ENCODE measurements around the gene FAM204A.

Gene FAM204A

DNA sequence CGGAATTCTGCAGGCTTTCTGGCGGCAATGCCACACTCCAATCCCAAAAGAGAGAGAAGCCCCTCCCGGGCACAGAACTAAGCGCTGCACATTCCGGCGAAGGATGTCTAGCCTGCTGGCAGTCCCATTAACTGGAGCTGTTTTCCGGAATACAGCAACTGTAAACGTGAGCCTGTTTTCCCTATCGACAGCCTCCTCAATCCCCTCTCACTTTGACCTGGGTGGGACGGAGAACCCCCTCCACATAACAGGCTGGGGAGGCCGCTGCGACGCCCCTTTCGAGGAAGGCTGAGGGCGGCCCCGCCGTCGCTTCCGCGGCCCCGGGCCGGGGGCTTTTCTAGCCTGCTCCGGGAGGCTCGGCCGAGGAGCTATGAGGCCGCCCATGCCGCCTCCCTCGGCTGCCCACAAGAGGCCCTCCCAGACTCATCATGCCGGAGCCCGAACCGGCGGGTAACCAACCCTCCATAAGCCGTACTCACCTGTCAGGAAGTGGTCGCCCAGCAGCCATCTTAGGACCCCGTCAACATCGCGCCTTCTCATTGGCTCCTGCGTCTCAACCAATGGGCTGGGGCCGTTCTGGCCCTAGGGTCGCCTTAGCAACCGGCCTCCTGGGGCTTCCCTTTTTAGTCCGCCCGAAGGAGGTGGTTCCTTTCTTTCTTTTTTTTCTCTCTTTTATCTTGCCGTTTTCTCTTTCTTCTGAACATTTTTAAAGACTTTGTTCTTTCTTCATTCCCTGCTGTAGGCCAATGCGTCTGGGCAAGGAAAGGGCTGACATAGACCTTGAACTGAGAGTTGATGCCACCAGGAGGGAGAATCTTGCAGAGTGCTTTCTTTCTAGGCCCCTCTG, at the start of gene FAM204A:
FAM204A (minus strand) TSS at position 534 of the 847 bp plus-strand sequence. CDS start 5,909 bp downstream, outside the sequence.
- peak within 1 kb of the TSS; percentile 40; the same call in 1 of the 2 replicates for H3K27ac ChIP-seq (ENCODE audit: low read length)
- H3K79me2 ChIP-seq (ENCODE audit: low read length), result peaks cover 51% of the 10 kb centered on the region
- H3K36me3 ChIP-seq (replicated peaks; ENCODE audit: insufficient read depth, low read length), result no peaks in the 10 kb centered on the region
- no peaks in the 10 kb centered on the region for H4K20me1 ChIP-seq (ENCODE audit: insufficient read depth, low read length)
- peaks cover 11% of the 10 kb centered on the region for H3K4me1 ChIP-seq (ENCODE audit: low read length)
- no peaks in the 10 kb centered on the region for H3K9me2 ChIP-seq (replicated peaks; ENCODE audit: insufficient read depth, low read length)
- peak within 1 kb of the TSS; percentile 88 for H3K9ac ChIP-seq (ENCODE audit: low read length)
- peak within 1 kb of the TSS; percentile 81 for H2AFZ ChIP-seq (ENCODE audit: low read length)
- H3F3A ChIP-seq (ENCODE audit: insufficient read depth, low read length), result no peaks in the 10 kb centered on the region
- H3K4me3 ChIP-seq (ENCODE audit: low read length), result peak within 1 kb of the TSS; percentile 85
- no peaks in the 10 kb centered on the region for H3K9me3 ChIP-seq (replicated peaks; ENCODE audit: insufficient read depth, low read length)
- H3K27me3 ChIP-seq (replicated peaks; ENCODE audit: insufficient read depth, low read length), result no peaks in the 10 kb centered on the region
- peak within 1 kb of the TSS; percentile 82 for H3K4me2 ChIP-seq (ENCODE audit: low read depth, low read length)
- TF ChIP-seq EZH2phosphoT487 (IDR thresholded peaks at IDR 0.05; ENCODE audit: low read length) (no peak), EZH2 (optimal IDR thresholded peaks at IDR 0.05; ENCODE audit: low read depth, low read length) (no peak)
- TF ChIP-seq, protein P1, sequence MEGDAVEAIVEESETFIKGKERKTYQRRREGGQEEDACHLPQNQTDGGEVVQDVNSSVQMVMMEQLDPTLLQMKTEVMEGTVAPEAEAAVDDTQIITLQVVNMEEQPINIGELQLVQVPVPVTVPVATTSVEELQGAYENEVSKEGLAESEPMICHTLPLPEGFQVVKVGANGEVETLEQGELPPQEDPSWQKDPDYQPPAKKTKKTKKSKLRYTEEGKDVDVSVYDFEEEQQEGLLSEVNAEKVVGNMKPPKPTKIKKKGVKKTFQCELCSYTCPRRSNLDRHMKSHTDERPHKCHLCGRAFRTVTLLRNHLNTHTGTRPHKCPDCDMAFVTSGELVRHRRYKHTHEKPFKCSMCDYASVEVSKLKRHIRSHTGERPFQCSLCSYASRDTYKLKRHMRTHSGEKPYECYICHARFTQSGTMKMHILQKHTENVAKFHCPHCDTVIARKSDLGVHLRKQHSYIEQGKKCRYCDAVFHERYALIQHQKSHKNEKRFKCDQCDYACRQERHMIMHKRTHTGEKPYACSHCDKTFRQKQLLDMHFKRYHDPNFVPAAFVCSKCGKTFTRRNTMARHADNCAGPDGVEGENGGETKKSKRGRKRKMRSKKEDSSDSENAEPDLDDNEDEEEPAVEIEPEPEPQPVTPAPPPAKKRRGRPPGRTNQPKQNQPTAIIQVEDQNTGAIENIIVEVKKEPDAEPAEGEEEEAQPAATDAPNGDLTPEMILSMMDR (IDR thresholded peaks at IDR 0.05; ENCODE audit: low read length), result no peak
- DNase-seq, result peak; percentile 92

DNA sequence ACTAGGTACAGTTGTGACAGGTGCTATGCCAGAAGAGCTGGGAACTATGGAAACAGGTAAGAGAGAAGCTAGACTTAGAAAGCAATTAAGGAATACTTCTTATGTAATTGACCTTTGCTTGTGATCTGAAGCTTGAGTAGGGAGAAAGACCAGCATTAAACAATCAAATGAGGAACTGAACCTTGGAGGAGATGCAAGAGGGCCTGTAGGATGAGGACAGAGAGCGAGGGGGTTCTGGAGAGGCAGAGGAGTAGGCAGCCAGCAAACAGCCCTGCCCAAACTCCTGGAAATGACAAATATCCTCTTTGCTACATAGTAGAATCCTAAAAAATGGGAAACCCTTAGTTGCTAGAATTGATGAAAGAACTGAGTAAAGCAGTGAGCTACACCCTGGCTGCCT, 41.6 kb upstream of the FAM204A start:
- no peaks in the 10 kb centered on the region for H3K4me1 ChIP-seq (ENCODE audit: low read length)
- no peak overlapping the region for H3K27ac ChIP-seq (ENCODE audit: low read length)
- no peak overlapping the region for H3K4me2 ChIP-seq (ENCODE audit: low read depth, low read length)
- TF ChIP-seq EZH2phosphoT487 (IDR thresholded peaks at IDR 0.05; ENCODE audit: low read length), result no peak
- TF ChIP-seq, protein P1 (IDR thresholded peaks at IDR 0.05; ENCODE audit: low read length), result no peak
- no peak for TF ChIP-seq EZH2 (optimal IDR thresholded peaks at IDR 0.05; ENCODE audit: low read depth, low read length)
- H3K9me2 ChIP-seq (replicated peaks; ENCODE audit: insufficient read depth, low read length), result no peaks in the 10 kb centered on the region
- no peaks in the 10 kb centered on the region for H3F3A ChIP-seq (ENCODE audit: insufficient read depth, low read length)
- no peaks in the 10 kb centered on the region for H3K9me3 ChIP-seq (replicated peaks; ENCODE audit: insufficient read depth, low read length)
- H4K20me1 ChIP-seq (ENCODE audit: insufficient read depth, low read length), result no peaks in the 10 kb centered on the region
- no peak overlapping the region for H2AFZ ChIP-seq (ENCODE audit: low read length)
- no peaks in the 10 kb centered on the region for H3K79me2 ChIP-seq (ENCODE audit: low read length)
- H3K36me3 ChIP-seq (replicated peaks; ENCODE audit: insufficient read depth, low read length), result no peaks in the 10 kb centered on the region
- no peak overlapping the region for H3K9ac ChIP-seq (ENCODE audit: low read length)
- no peak for DNase-seq
- no peak overlapping the region for H3K4me3 ChIP-seq (ENCODE audit: low read length)
- H3K27me3 ChIP-seq (replicated peaks; ENCODE audit: insufficient read depth, low read length), result no peaks in the 10 kb centered on the region

DNA sequence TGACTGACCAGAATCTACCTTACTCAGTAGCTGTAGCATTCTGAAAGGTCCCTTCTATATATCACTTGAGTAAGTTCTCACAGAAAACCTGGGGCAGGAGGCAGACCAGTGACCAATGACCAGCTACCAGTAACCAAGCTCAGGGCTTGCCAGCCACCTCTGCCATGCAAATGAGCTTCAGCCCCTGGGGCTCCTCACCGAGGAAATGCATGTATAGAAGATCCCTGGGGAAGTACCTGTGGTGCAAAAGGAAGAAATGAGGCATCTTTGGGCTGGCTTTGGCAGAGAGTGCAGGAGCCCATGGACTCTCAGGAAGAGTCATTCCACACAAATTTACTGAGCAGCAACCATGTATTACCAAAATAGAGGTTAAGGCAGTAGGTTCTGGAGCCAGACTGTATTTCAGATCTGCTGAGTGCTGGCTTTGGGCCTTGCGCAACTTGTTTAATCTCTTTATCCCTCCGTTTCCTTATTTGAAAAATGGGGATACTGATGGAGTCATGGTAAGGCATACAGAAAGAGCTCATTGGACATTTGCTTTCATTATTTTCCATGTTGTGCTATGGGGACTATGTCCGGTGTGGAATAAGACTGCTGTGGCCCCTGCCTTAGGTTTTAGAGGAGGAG, 41.1 kb upstream of the FAM204A start:
- H3K4me1 ChIP-seq (ENCODE audit: low read length), result no peaks in the 10 kb centered on the region
- no peak for DNase-seq
- H4K20me1 ChIP-seq (ENCODE audit: insufficient read depth, low read length), result no peaks in the 10 kb centered on the region
- H3K9me3 ChIP-seq (replicated peaks; ENCODE audit: insufficient read depth, low read length), result no peaks in the 10 kb centered on the region
- TF ChIP-seq, protein P1 (IDR thresholded peaks at IDR 0.05; ENCODE audit: low read length), result no peak
- TF ChIP-seq EZH2 (optimal IDR thresholded peaks at IDR 0.05; ENCODE audit: low read depth, low read length), result no peak
- TF ChIP-seq EZH2phosphoT487 (IDR thresholded peaks at IDR 0.05; ENCODE audit: low read length), result no peak
- no peak overlapping the region for H3K27ac ChIP-seq (ENCODE audit: low read length)
- no peak overlapping the region for H2AFZ ChIP-seq (ENCODE audit: low read length)
- H3F3A ChIP-seq (ENCODE audit: insufficient read depth, low read length), result no peaks in the 10 kb centered on the region
- no peaks in the 10 kb centered on the region for H3K27me3 ChIP-seq (replicated peaks; ENCODE audit: insufficient read depth, low read length)
- H3K9me2 ChIP-seq (replicated peaks; ENCODE audit: insufficient read depth, low read length), result no peaks in the 10 kb centered on the region
- no peaks in the 10 kb centered on the region for H3K36me3 ChIP-seq (replicated peaks; ENCODE audit: insufficient read depth, low read length)
- H3K9ac ChIP-seq (ENCODE audit: low read length), result no peak overlapping the region
- no peak overlapping the region for H3K4me3 ChIP-seq (ENCODE audit: low read length)
- no peaks in the 10 kb centered on the region for H3K79me2 ChIP-seq (ENCODE audit: low read length)
- H3K4me2 ChIP-seq (ENCODE audit: low read depth, low read length), result no peak overlapping the region

All from MM.1S (cell line).